K562 (cell line): ENCODE data around the gene CMPK1. TPM values are rescaled to one million over a fixed set of nuclear protein-coding genes. Genes with fewer than 3 reads are reported as not detected.

Source experiments
- ATAC-seq: fragments of 200-7000 bp; cut with Tn5 transposase; 3 replicates; pipeline ENCODE4 v1.9.1; 2020; ENCODE audit warnings: moderate library complexity
- BruUV-seq: library from RNA; stranded (reverse); fragments of 400-500 nt; replicated peaks from 2 replicates; lab custom pipeline; 2021; lab: Mats Ljungman, UMichigan
- CTCF ChIA-PET: fragments of 300-600 bp; formaldehyde crosslinking; extraction: SDS; loops from one replicate; lab custom pipeline; 2021; ENCODE audit warnings: low intra/inter-chr PET ratio; lab: Yijun Ruan, JAX
- POLR2A ChIA-PET: fragments of 300-600, 350-650 bp; sonication (Branson Sonifier 250); formaldehyde crosslinking; extraction: SDS; loops from one replicate; lab custom pipeline; 2021; ENCODE audit warnings: antibody characterized with exemption, inconsistent platforms; lab: Yijun Ruan, JAX
- DNase-seq, 4 experiments: peaks; one replicate each; pipeline versions ENCODE4 v3.0.0 to v3.0.0-alpha.2; 2011 to 2018; ENCODE audit warnings: low spot score in 3 of 4, mixed read lengths in 3 of 4; ENCODE audit errors: extremely low read depth in 1 of 4
- FAIRE-seq: peaks from 2 replicates; lab custom pipeline; 2011; peaks lifted over from hg19 to GRCh38; lab: Jason Lieb, UNC
- H2AFZ ChIP-seq: 2 replicates; pipeline ENCODE4 v1.6.0; 2011; ENCODE audit warnings: low read depth, low read length, control low read depth, inconsistent platforms
- H3K27ac ChIP-seq: fragments of 200-600 bp; 3 replicates; pipeline ENCODE4 v1.8.0; 2011; ENCODE audit warnings: low read depth, mild to moderate bottlenecking, control low read depth, inconsistent platforms, low read length, moderate library complexity, mixed read lengths; ENCODE audit errors: extremely low read depth
- H3K27me3 ChIP-seq, 2 experiments: fragments of 300-600 bp in 1 of 2; 2 replicates in 1 of 2; 3 replicates in 1 of 2; pipeline versions ENCODE4 v1.6.0 to v1.8.0; 2011; ENCODE audit warnings: inconsistent platforms in 2 of 2, low read length in 2 of 2, mild to moderate bottlenecking in 1 of 2, mixed read lengths in 1 of 2, moderate library complexity in 1 of 2; ENCODE audit not compliant: control insufficient read depth in 2 of 2, insufficient read depth in 2 of 2
- H3K36me3 ChIP-seq: fragments of 300-600 bp; 3 replicates; pipeline ENCODE4 v1.8.0; 2011; ENCODE audit warnings: mild to moderate bottlenecking, low read length, inconsistent platforms; ENCODE audit not compliant: control insufficient read depth, insufficient read depth
- H3K4me1 ChIP-seq, 2 experiments: fragments of 200-600 bp in 1 of 2; replicated peaks in 1 of 2; 2 replicates in 1 of 2; 3 replicates in 1 of 2; pipeline versions ENCODE4 v1.5.1 to v1.8.0; 2011; ENCODE audit warnings: inconsistent platforms in 2 of 2, low read length in 2 of 2, mild to moderate bottlenecking in 1 of 2, mixed read lengths in 1 of 2, moderate library complexity in 1 of 2; ENCODE audit not compliant: control insufficient read depth in 2 of 2, insufficient read depth in 2 of 2
- H3K4me2 ChIP-seq: 2 replicates; pipeline ENCODE4 v1.6.1; 2011; ENCODE audit warnings: low read length, control low read depth, inconsistent platforms, mixed read lengths; ENCODE audit not compliant: insufficient read depth
- H3K4me3 ChIP-seq: fragments of 200-600 bp; sonication (generic), shearing (Covaris generic); 2 replicates; pipeline ENCODE4 v1.5.1; 2016; ENCODE audit warnings: control low read depth, inconsistent platforms
- H3K79me2 ChIP-seq: fragments of 200-600 bp; 3 replicates; pipeline ENCODE4 v1.8.0; 2011; ENCODE audit warnings: low read length, inconsistent platforms; ENCODE audit not compliant: control insufficient read depth, insufficient read depth
- H3K9ac ChIP-seq, 2 experiments: 2 replicates each; pipeline versions ENCODE4 v1.6.0 to v1.6.1; 2011; ENCODE audit warnings: low read depth in 2 of 2, low read length in 2 of 2, control low read depth in 1 of 2, inconsistent platforms in 1 of 2, mild to moderate bottlenecking in 1 of 2, mixed read lengths in 1 of 2; ENCODE audit not compliant: insufficient read depth in 1 of 2
- H3K9me1 ChIP-seq: one replicate; pipeline ENCODE4 v1.6.0; 2011; ENCODE audit warnings: inconsistent platforms, mild to moderate bottlenecking, low read length, moderate library complexity; ENCODE audit not compliant: control insufficient read depth, insufficient read depth
- H3K9me3 ChIP-seq: replicated peaks from 2 replicates; pipeline ENCODE4 v1.5.1; 2011; ENCODE audit warnings: low read depth, low read length, inconsistent platforms; ENCODE audit not compliant: control insufficient read depth, insufficient read depth
- H4K20me1 ChIP-seq: replicated peaks from 2 replicates; pipeline ENCODE4 v1.6.1; 2011; ENCODE audit warnings: low read length, inconsistent platforms, mixed read lengths; ENCODE audit not compliant: control insufficient read depth, insufficient read depth
- FOXP1 ChIP-seq: sonication (generic); formaldehyde crosslinking; IDR thresholded peaks from 2 replicates; pipeline ENCODE4 v1.8.0; 2022; ENCODE audit warnings: mild to moderate bottlenecking, missing genetic modification reagents
- HBP1 ChIP-seq: fragments of 450-650 bp; formaldehyde crosslinking; IDR thresholded peaks from 2 replicates; pipeline ENCODE4 v1.4.0; 2022; ENCODE audit warnings: missing genetic modification characterization
- HCFC1 ChIP-seq: IDR thresholded peaks from 2 replicates; pipeline ENCODE4 v1.6.1; 2012; ENCODE audit warnings: low read depth, low read length, improper control_type of control experiment
- MCM2 ChIP-seq: fragments of 450-650 bp; IDR thresholded peaks from 2 replicates; pipeline ENCODE4 v1.6.1; 2017; ENCODE audit warnings: low read depth, mild to moderate bottlenecking
- SPI1 ChIP-seq: IDR thresholded peaks from 2 replicates; pipeline ENCODE4 v1.6.1; 2011; ENCODE audit warnings: low read depth, low read length, control low read depth, borderline replicate concordance
- USF2 ChIP-seq: sonication (generic); formaldehyde crosslinking; IDR thresholded peaks from 2 replicates; pipeline ENCODE4 v1.5.0; 2020; ENCODE audit warnings: missing genetic modification reagents
- YY1 ChIP-seq, 3 experiments: IDR thresholded peaks; 2 replicates each; pipeline ENCODE4 v1.6.1; 2011; ENCODE audit warnings: low read length in 2 of 3, mild to moderate bottlenecking in 2 of 3, moderate library complexity in 2 of 3, borderline replicate concordance in 1 of 3, control low read depth in 1 of 3, low read depth in 1 of 3; ENCODE audit not compliant: insufficient read depth in 3 of 3, insufficient replicate concordance in 2 of 3, control insufficient read depth in 1 of 3, insufficient read length in 1 of 3; ENCODE audit errors: extremely low read depth in 1 of 3
- ZNF561 ChIP-seq: fragments of 450-650 bp; formaldehyde crosslinking; conservative IDR thresholded peaks from 2 replicates; pipeline ENCODE4 v1.4.0; 2020; ENCODE audit warnings: mild to moderate bottlenecking, moderate library complexity
- WGBS: fragments of 100-300 bp; shearing (Covaris generic); methylation state at CpG from one replicate; pipeline ENCODE4 v1.1.6; 2016; ENCODE audit warnings: low coverage, mixed read lengths; ENCODE audit not compliant: insufficient coverage; ENCODE audit errors: missing lambda C conversion rate; 5-methylcytosine and 5-hydroxymethylcytosine counted together
- in situ Hi-C: fragments of 300-500 bp; cut with MboI; formaldehyde crosslinking; loops from 4 replicates; pipeline ENCODE4 v1.15.0; 2018; ENCODE audit warnings: inconsistent platforms, mixed read lengths
- intact Hi-C: fragments of 100-400 bp; cut with micrococcal nuclease; formaldehyde crosslinking; loops from 2 replicates; pipeline ENCODE4 v1.14.2; 2022
- polyA plus RNA-seq, 8 experiments: library from polyadenylated mRNA; depleted of rRNA in 4 of 8; stranded (reverse) in 5 of 8; unstranded in 3 of 8; fragments of >200 nt; fragmentation: Nextera tagmentation in 2 of 8; fragmentation: Illumina TruSeq in 1 of 8; extraction: Ambion mirVana in 2 of 8; extraction: Trizol in 1 of 8; gene quantifications; 2 replicates each; pipeline versions ENCODE4 v1.2.1 to v1.2.3, GENCODE V29; 2011 to 2014; ENCODE audit warnings: inconsistent platforms in 1 of 8, missing spikeins in 1 of 8
- total RNA-seq, 7 experiments: library from RNA; depleted of rRNA in 6 of 7; stranded (reverse); fragments of >200 nt in 6 of 7; fragmentation: Illumina TruSeq in 2 of 7; extraction: Trizol in 2 of 7; gene quantifications; 2 replicates each; pipeline versions ENCODE4 v1.2.1 to v1.2.3, GENCODE V29; 2011 to 2021; ENCODE audit warnings: low replicate concordance in 1 of 7
- TF ChIP-seq, protein P1 (sequence below): fragments of 200-800 bp; sonication (Bioruptor generic); IDR thresholded peaks from 2 replicates; pipeline ENCODE4 v1.6.1; 2017; ENCODE audit warnings: missing genetic modification characterization, missing compliant biosample characterization
- TF ChIP-seq, protein P2 (sequence below): sonication (generic); formaldehyde crosslinking; IDR thresholded peaks from 2 replicates; pipeline ENCODE4 v1.9.0; 2022; ENCODE audit warnings: mild to moderate bottlenecking, missing genetic modification reagents

Gene CMPK1
- total and polyA plus RNA-seq, 9 of the 15 experiments (the other 6 are each of a cell fraction or from before 2014, with no cell fraction given) = 54.5 to 197 (median 116) TPM

DNA sequence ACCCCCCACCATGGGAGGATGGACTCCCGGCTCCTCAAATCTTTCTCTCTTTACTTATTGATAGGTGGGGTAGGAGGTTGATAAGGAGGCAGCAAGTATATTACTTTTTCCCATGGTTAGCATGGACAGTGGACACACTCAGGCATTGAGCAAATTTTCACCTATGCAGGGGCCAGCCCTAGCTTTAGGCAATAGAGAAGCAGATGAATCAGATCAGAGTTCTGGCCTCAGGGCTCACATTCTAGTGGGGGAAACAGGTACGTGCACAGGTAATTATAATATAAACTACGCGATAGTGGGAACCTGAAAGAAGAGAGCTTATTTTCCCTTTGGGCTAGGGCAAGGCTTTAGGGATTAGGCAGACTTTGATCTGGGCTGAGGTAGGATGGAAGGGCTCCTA, 69.0 kb downstream of the CMPK1 start (continued):
- TF ChIP-seq, protein P1, sequence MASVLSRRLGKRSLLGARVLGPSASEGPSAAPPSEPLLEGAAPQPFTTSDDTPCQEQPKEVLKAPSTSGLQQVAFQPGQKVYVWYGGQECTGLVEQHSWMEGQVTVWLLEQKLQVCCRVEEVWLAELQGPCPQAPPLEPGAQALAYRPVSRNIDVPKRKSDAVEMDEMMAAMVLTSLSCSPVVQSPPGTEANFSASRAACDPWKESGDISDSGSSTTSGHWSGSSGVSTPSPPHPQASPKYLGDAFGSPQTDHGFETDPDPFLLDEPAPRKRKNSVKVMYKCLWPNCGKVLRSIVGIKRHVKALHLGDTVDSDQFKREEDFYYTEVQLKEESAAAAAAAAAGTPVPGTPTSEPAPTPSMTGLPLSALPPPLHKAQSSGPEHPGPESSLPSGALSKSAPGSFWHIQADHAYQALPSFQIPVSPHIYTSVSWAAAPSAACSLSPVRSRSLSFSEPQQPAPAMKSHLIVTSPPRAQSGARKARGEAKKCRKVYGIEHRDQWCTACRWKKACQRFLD = no peak
- TF ChIP-seq HCFC1 = no peak
- TF ChIP-seq MCM2 = no peak

GRCh38 chr1:47403321-47403910, 69.8 kb downstream of the CMPK1 start:
- CTCF ChIA-PET = no interaction called here
- ATAC-seq (no peak; the same call in 2 of the 3 replicates), FAIRE-seq (no peak), DNase-seq (no peak)
- WGBS = 0% methylated on average over 4 of the region's 4 CpGs
- Histone ChIP-seq H4K20me1 (no peaks in the 10 kb centered on the region), H3K4me3 (no peak overlapping the region), H3K27ac (no peak overlapping the region), H3K79me2 (no peaks in the 10 kb centered on the region), H3K36me3 (no peaks in the 10 kb centered on the region), H2AFZ (no peak overlapping the region; the same call in 1 of the 2 replicates), H3K4me2 (no peak overlapping the region), H3K4me1 (no peaks in the 10 kb centered on the region), H3K9me3 (no peaks in the 10 kb centered on the region), H3K27me3 (peaks cover 48 to 67% of the 10 kb centered on the region in 2 experiments), H3K9me1 (no peaks in the 10 kb centered on the region), H3K9ac (no peak overlapping the region)
- in situ Hi-C loops = no loop called here
- BruUV-seq = no TSS peak
- POLR2A ChIA-PET = interaction anchor here (1.5 to 1.6 kb wide), 2 partner anchors 11 to 13 kb away, joined by 5 to 7 read pairs; no protein-coding TSS in a partner anchor
- intact Hi-C loops = no loop called here
- no peak for TF ChIP-seq ZNF561 (CRISPR knock-in tag)
- TF ChIP-seq SPI1 = peak; percentile 61
- TF ChIP-seq, protein P2, sequence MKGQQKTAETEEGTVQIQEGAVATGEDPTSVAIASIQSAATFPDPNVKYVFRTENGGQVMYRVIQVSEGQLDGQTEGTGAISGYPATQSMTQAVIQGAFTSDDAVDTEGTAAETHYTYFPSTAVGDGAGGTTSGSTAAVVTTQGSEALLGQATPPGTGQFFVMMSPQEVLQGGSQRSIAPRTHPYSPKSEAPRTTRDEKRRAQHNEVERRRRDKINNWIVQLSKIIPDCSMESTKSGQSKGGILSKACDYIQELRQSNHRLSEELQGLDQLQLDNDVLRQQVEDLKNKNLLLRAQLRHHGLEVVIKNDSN (CRISPR knock-in tag) = peak; percentile 44; the same call in 1 of the 2 replicates
- peak; percentile 30; the same call in 1 of the 2 replicates for TF ChIP-seq USF2 (CRISPR knock-in tag)
- TF ChIP-seq, protein P1 = no peak
- TF ChIP-seq FOXP1 (CRISPR knock-in tag) = no peak
- TF ChIP-seq YY1 (IDR thresholded peaks at IDR 0.05; ENCODE audit: borderline replicate concordance in 1 of 3, control insufficient read depth in 1 of 3, extremely low read depth in 1 of 3, insufficient read depth in 3 of 3, insufficient read length in 1 of 3, insufficient replicate concordance in 2 of 3, low read depth in 1 of 3, low read length in 2 of 3) = peak in 1 of 3 experiments; percentile 30
- no peak for TF ChIP-seq HBP1
